H1 (cell line): ENCODE data around the gene ZNRF3. TPM values are rescaled to one million over a fixed set of nuclear protein-coding genes. Genes with fewer than 3 reads are reported as not detected.
A peak's percentile ranks its signal among the peaks of the same experiment; 100 is the strongest.

ENCODE experiments used
- CTCF ChIA-PET: fragments of 300-600 bp; sonication (Branson Sonifier 250); formaldehyde crosslinking; loops from one replicate; lab custom pipeline; 2021; ENCODE audit not compliant: partially characterized antibody; lab: Charles Lee
- POLR2A ChIA-PET: fragments of 300-600 bp; sonication (Branson Sonifier 250); formaldehyde crosslinking; loops from one replicate; lab custom pipeline; 2021; ENCODE audit warnings: inconsistent platforms; ENCODE audit not compliant: partially characterized antibody; lab: Charles Lee
- DNase-seq, 2 experiments: peaks; one replicate each; pipeline versions ENCODE4 v3.0.0 to v3.0.0-alpha.2; 2010 to 2022; ENCODE audit warnings: low spot score in 2 of 2, low read depth in 1 of 2, mixed read lengths in 1 of 2
- FAIRE-seq: peaks from 2 replicates; lab custom pipeline; 2011; peaks lifted over from hg19 to GRCh38; lab: Jason Lieb, UNC
- H2AFZ ChIP-seq: 2 replicates; pipeline ENCODE4 v1.8.1; 2012; ENCODE audit warnings: low read length, inconsistent platforms
- H2AK5ac ChIP-seq: 2 replicates; pipeline ENCODE4 v1.6.1; 2013; ENCODE audit warnings: low read depth, low read length
- H2BK120ac ChIP-seq: replicated peaks from 2 replicates; pipeline ENCODE3; 2013; ENCODE audit warnings: low read depth, low read length, inconsistent platforms
- H2BK12ac ChIP-seq: 2 replicates; pipeline ENCODE4 v1.6.1; 2013; ENCODE audit warnings: low read depth, low read length
- H2BK15ac ChIP-seq: 2 replicates; pipeline ENCODE4 v1.6.1; 2013; ENCODE audit warnings: low read length
- H2BK20ac ChIP-seq: 2 replicates; pipeline ENCODE4 v1.6.1; 2013; ENCODE audit warnings: low read length
- H2BK5ac ChIP-seq: 2 replicates; pipeline ENCODE4 v1.6.1; 2013; ENCODE audit warnings: low read depth, low read length
- H3K14ac ChIP-seq: 2 replicates; pipeline ENCODE4 v1.6.1; 2013; ENCODE audit warnings: inconsistent platforms; ENCODE audit not compliant: insufficient read length
- H3K18ac ChIP-seq: 2 replicates; pipeline ENCODE4 v1.6.1; 2013; ENCODE audit warnings: low read length; ENCODE audit errors: extremely low read depth
- H3K23ac ChIP-seq: 2 replicates; pipeline ENCODE4 v1.6.1; 2013; ENCODE audit warnings: inconsistent platforms; ENCODE audit not compliant: insufficient read length
- H3K23me2 ChIP-seq: 2 replicates; pipeline ENCODE4 v1.6.1; 2013; ENCODE audit warnings: low read depth, low read length
- H3K27ac ChIP-seq: 2 replicates; pipeline ENCODE4 v1.6.1; 2011; ENCODE audit warnings: low read depth, low read length, inconsistent platforms
- H3K27me3 ChIP-seq, 4 experiments: replicated peaks in 1 of 4; 1 replicate in 1 of 4; 2 replicates in 3 of 4; pipeline versions ENCODE4 v1.6.1 to v1.8.1; 2011 to 2013; ENCODE audit warnings: low read length in 3 of 4, mild to moderate bottlenecking in 3 of 4, inconsistent platforms in 2 of 4, mixed read lengths in 2 of 4, moderate library complexity in 1 of 4; ENCODE audit not compliant: control insufficient read depth in 3 of 4, insufficient read depth in 3 of 4; ENCODE audit errors: extremely low read depth in 1 of 4
- H3K36me3 ChIP-seq, 4 experiments: 2 replicates each; pipeline versions ENCODE4 v1.6.1 to v1.8.1; 2011 to 2013; ENCODE audit warnings: mild to moderate bottlenecking in 4 of 4, low read length in 3 of 4, moderate library complexity in 2 of 4, control low read depth in 1 of 4, inconsistent platforms in 1 of 4; ENCODE audit not compliant: insufficient read depth in 4 of 4, control insufficient read depth in 2 of 4
- H3K4ac ChIP-seq: replicated peaks from 2 replicates; pipeline ENCODE3; 2013; ENCODE audit warnings: low read length, low read depth, mixed read lengths, inconsistent platforms; ENCODE audit not compliant: insufficient read length
- H3K4me1 ChIP-seq, 4 experiments: replicated peaks in 1 of 4; 1 replicate in 1 of 4; 2 replicates in 3 of 4; pipeline versions ENCODE4 v1.6.1 to v1.8.1; 2011 to 2013; ENCODE audit warnings: low read length in 3 of 4, inconsistent platforms in 2 of 4, mixed read lengths in 1 of 4; ENCODE audit not compliant: insufficient read depth in 4 of 4, control insufficient read depth in 3 of 4
- H3K4me2 ChIP-seq, 2 experiments: 2 replicates each; pipeline versions ENCODE4 v1.6.1 to v1.8.1; 2011 to 2013; ENCODE audit warnings: low read depth in 2 of 2, low read length in 2 of 2, control low read depth in 1 of 2, inconsistent platforms in 1 of 2, mild to moderate bottlenecking in 1 of 2; ENCODE audit not compliant: insufficient read depth in 1 of 2
- H3K4me3 ChIP-seq, 4 experiments: fragments of 200-600, 300-600 bp in 1 of 4; sonication (generic), shearing (Covaris generic), sonication (Bioruptor Twin) in 1 of 4; 2 replicates each; pipeline versions ENCODE4 v1.5.1 to v1.8.1; 2011 to 2016; ENCODE audit warnings: low read length in 4 of 4, low read depth in 3 of 4, control low read depth in 2 of 4, inconsistent platforms in 2 of 4, mild to moderate bottlenecking in 2 of 4, mixed read lengths in 1 of 4, moderate library complexity in 1 of 4; ENCODE audit not compliant: insufficient read depth in 2 of 4; ENCODE audit errors: extremely low read depth in 1 of 4
- H3K56ac ChIP-seq: replicated peaks from 2 replicates; pipeline ENCODE3; 2013; ENCODE audit warnings: low read depth, mild to moderate bottlenecking, mixed read lengths, low read length, inconsistent platforms; ENCODE audit not compliant: insufficient read length
- H3K79me1 ChIP-seq: 2 replicates; pipeline ENCODE4 v1.6.1; 2013; ENCODE audit warnings: low read depth, low read length, control low read depth
- H3K79me2 ChIP-seq, 2 experiments: 2 replicates each; pipeline versions ENCODE4 v1.6.1 to v1.8.1; 2012 to 2013; ENCODE audit warnings: low read length in 2 of 2, mild to moderate bottlenecking in 2 of 2, inconsistent platforms in 1 of 2; ENCODE audit not compliant: insufficient read depth in 2 of 2, control insufficient read depth in 1 of 2
- H3K9ac ChIP-seq, 4 experiments: replicated peaks in 1 of 4; 1 replicate in 1 of 4; 2 replicates in 3 of 4; pipeline versions ENCODE4 v1.6.1 to v1.8.1; 2011 to 2013; ENCODE audit warnings: low read depth in 3 of 4, low read length in 3 of 4, control low read depth in 2 of 4, mild to moderate bottlenecking in 2 of 4, moderate library complexity in 2 of 4, inconsistent platforms in 1 of 4; ENCODE audit errors: extremely low read depth in 1 of 4
- H3K9me3 ChIP-seq, 2 experiments: 2 replicates each; pipeline versions ENCODE4 v1.6.1 to v1.8.1; 2012 to 2013; ENCODE audit warnings: mild to moderate bottlenecking in 2 of 2, moderate library complexity in 2 of 2, control low read depth in 1 of 2, inconsistent platforms in 1 of 2, low read depth in 1 of 2, low read length in 1 of 2, mixed read lengths in 1 of 2; ENCODE audit not compliant: insufficient read depth in 2 of 2
- H4K20me1 ChIP-seq, 2 experiments: replicated peaks in 1 of 2; 2 replicates each; pipeline versions ENCODE3 to v1.8.1; 2011 to 2013; ENCODE audit warnings: inconsistent platforms in 2 of 2, low read length in 2 of 2, mild to moderate bottlenecking in 1 of 2; ENCODE audit not compliant: insufficient read depth in 2 of 2, control insufficient read depth in 1 of 2
- H4K5ac ChIP-seq: 2 replicates; pipeline ENCODE4 v1.6.1; 2013; ENCODE audit warnings: low read length, low read depth, mixed read lengths, inconsistent platforms; ENCODE audit not compliant: insufficient read length
- H4K8ac ChIP-seq: 2 replicates; pipeline ENCODE4 v1.8.0; 2013; ENCODE audit warnings: mild to moderate bottlenecking, moderate library complexity, low read length, inconsistent platforms; ENCODE audit not compliant: insufficient read depth; ENCODE audit errors: extremely low read depth
- H4K91ac ChIP-seq: replicated peaks from 2 replicates; pipeline ENCODE3; 2013; ENCODE audit warnings: low read length, mixed read lengths, inconsistent platforms; ENCODE audit not compliant: insufficient read length
- ZNF274 ChIP-seq: IDR thresholded peaks from 2 replicates; pipeline ENCODE4 v1.7.0; 2012; ENCODE audit warnings: low read length, borderline replicate concordance; ENCODE audit errors: extremely low read depth
- WGBS, 2 experiments: shearing (Covaris generic) in 1 of 2; methylation state at CpG; one replicate each; pipeline versions ENCODE4 v1.1.6 to v1.1.7; 2013 to 2015; ENCODE audit warnings: low lambda C conversion rate in 2 of 2, mixed read lengths in 2 of 2, inconsistent platforms in 1 of 2, low coverage in 1 of 2, missing lambda C conversion rate in 1 of 2; ENCODE audit not compliant: insufficient replicate concordance in 2 of 2, insufficient coverage in 1 of 2, insufficient read length in 1 of 2; ENCODE audit errors: extremely low coverage in 1 of 2, missing lambda C conversion rate in 1 of 2; 5-methylcytosine and 5-hydroxymethylcytosine counted together
- polyA plus RNA-seq, 7 experiments: library from polyadenylated mRNA; depleted of rRNA in 3 of 7; stranded (reverse) in 5 of 7; unstranded in 2 of 7; fragments of >200 nt in 5 of 7; fragments of 200-250 nt in 2 of 7; gene quantifications; 1 replicate in 5 of 7; 2 replicates in 1 of 7; 4 replicates in 1 of 7; pipeline versions ENCODE4 v1.2.1 to v1.2.3, GENCODE V29; 2011 to 2013; ENCODE audit warnings: missing spikeins in 2 of 7, mixed read lengths in 2 of 7
- total RNA-seq: library from RNA; stranded (reverse); fragmentation: NEBNext Ultra II Directional; extraction: Animal tissue kit (Norgen Biotek cat#: 25700); gene quantifications from 2 replicates; pipeline ENCODE4 v1.2.1, GENCODE V29; 2021

The ZNRF3 gene
- total and polyA plus RNA-seq, 2 of the 8 experiments (the other 6 are each of a cell fraction or from before 2014, with no cell fraction given), result 14.1 to 21.7 TPM

DNA sequence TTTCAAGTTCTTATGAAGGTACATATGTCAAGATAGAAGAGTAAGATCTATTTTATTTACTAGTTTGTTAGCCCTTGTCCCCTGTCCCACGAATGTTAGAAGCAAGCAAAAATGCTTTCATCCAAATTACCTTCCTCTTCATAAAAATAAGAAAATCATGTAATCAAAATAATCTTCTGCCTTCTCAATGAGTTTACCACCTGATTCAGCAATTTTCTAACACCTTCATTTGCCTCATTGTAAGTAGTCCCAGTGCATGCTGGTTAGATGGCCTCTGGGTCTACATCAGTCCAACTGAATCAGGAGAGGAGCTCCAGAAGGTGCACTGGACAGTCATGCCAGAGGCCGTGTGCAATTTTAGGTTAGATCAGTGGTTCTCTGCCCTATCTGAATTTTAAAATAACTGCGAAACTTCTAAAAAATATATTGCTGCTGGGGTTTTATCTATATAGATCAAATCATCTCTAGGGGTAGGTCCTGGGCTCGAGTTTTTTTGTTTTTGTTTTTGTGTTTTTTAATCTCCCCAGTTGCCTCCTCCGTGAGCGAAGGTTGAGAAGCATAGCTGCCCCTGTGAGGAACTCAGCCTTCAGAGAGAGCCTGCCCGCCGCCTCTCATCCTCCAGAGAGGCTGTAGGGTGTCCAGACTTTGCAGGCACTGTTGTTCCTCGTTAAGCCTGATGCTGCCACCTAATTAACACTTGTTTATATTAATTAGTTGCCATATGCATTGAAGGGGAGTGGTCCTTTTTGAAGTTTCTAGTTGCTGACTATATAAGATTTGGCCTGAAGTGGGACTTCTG, 146.0 kb downstream of the ZNRF3 start:
- no peak for TF ChIP-seq ZNF274
- no peak overlapping the region for H3K18ac ChIP-seq
- no peak overlapping the region for H2BK20ac ChIP-seq
- peak overlapping the region in 2 of 4 experiments; percentile 43 to 59; a peak in 5 of 8 replicates for H3K4me3 ChIP-seq
- H3K27me3 ChIP-seq, result no peaks in the 10 kb centered on the region
- H3K9ac ChIP-seq, result no peak overlapping the region
- POLR2A ChIA-PET, result interaction anchor here (0.6 to 3.4 kb wide), 6 partner anchors 11 to 145 kb away, joined by 3 to 16 read pairs (median 6); partner anchors contain the start of gene ZNRF3
- no peak overlapping the region for H4K5ac ChIP-seq
- H2AK5ac ChIP-seq, result no peak overlapping the region
- no peak overlapping the region for H2BK120ac ChIP-seq
- no peaks in the 10 kb centered on the region for H3K9me3 ChIP-seq
- peaks cover 5% of the 10 kb centered on the region for H3K23me2 ChIP-seq
- CTCF ChIA-PET, result interaction anchor here (0.7 to 7.1 kb wide), 9 partner anchors 9 to 174 kb away, joined by 3 to 37 read pairs (median 3); no protein-coding TSS in a partner anchor
- DNase-seq (no peak), FAIRE-seq (no peak)
- H2BK15ac ChIP-seq, result no peak overlapping the region
- H4K20me1 ChIP-seq, result peaks cover 0 to 3% of the 10 kb centered on the region in 2 experiments
- peaks cover 13% of the 10 kb centered on the region for H3K79me1 ChIP-seq
- WGBS, 2 experiments, result 77% methylated on average over 9 of the region's 9 CpGs; no CpG with 5 or more reads in 1 of the 2 experiments
- no peak overlapping the region for H3K14ac ChIP-seq
- H3K56ac ChIP-seq, result no peak overlapping the region
- no peak overlapping the region for H3K4ac ChIP-seq
- H2AFZ ChIP-seq, result no peak overlapping the region
- H4K91ac ChIP-seq, result no peak overlapping the region
- no peak overlapping the region for H2BK12ac ChIP-seq
- peaks cover 11 to 20% (median 15%) of the 10 kb centered on the region in 4 experiments for H3K4me1 ChIP-seq
- peaks cover 0 to 27% of the 10 kb centered on the region in 2 experiments; a peak in 2 of 4 replicates for H3K79me2 ChIP-seq
- no peak overlapping the region for H3K27ac ChIP-seq
- peak overlapping the region; percentile 66 to 80 for H3K4me2 ChIP-seq
- H2BK5ac ChIP-seq, result no peak overlapping the region
- no peak overlapping the region for H4K8ac ChIP-seq
- no peak overlapping the region for H3K23ac ChIP-seq
- 0 out of 8 replicates have a peak, but pooled peaks cover 0 to 2% (median 0%) of the 10 kb centered on the region in 4 experiments for H3K36me3 ChIP-seq
